NOMO-1 (cell line): ENCODE results near the gene NAMPT.

Source experiments
- DNase-seq, 2 experiments: peaks; one replicate each; lab custom pipeline; 2025; ENCODE audit not compliant: unreplicated experiment in 2 of 2; lab: John Stamatoyannopoulos, UW

The NAMPT gene

GRCh38 chr7:106277976-106278375 is 6.8 kb downstream of the NAMPT start:
- no peak for DNase-seq

- no peak for DNase-seq
These were observed 8.3 kb downstream of the NAMPT start for GRCh38 chr7:106276513-106276912.

- DNase-seq, result peak in 1 of 2 experiments; percentile 40
These were observed 11.6 kb downstream of the NAMPT start for GRCh38 chr7:106273009-106273668.

- DNase-seq, result no peak
These were observed 14.4 kb downstream of the NAMPT start for GRCh38 chr7:106270122-106270977.

- no peak for DNase-seq
These were observed 15.4 kb downstream of the NAMPT start for GRCh38 chr7:106269254-106269961.

GRCh38 chr7:106265133-106265532 is 19.6 kb downstream of the NAMPT start:
- DNase-seq, result no peak

- no peak for DNase-seq
These were observed 22.4 kb downstream of the NAMPT start for GRCh38 chr7:106262221-106262881.

- DNase-seq, result no peak
These were observed 24.6 kb downstream of the NAMPT start for GRCh38 chr7:106260136-106260561.

GRCh38 chr7:106258789-106259188 is 26.0 kb downstream of the NAMPT start:
- no peak for DNase-seq

- no peak for DNase-seq
These were observed 27.0 kb downstream of the NAMPT start for GRCh38 chr7:106257752-106258151.

GRCh38 chr7:106256144-106256543 is 28.6 kb downstream of the NAMPT start:
- DNase-seq, result no peak

- no peak for DNase-seq
These were observed 29.5 kb downstream of the NAMPT start for GRCh38 chr7:106255246-106255645.

- no peak for DNase-seq
These were observed 30.2 kb downstream of the NAMPT start for GRCh38 chr7:106254525-106255116.

- DNase-seq, result no peak
These were observed 32.2 kb downstream of the NAMPT start for GRCh38 chr7:106252568-106252967.

- no peak for DNase-seq
These were observed 35.3 kb downstream of the NAMPT start for GRCh38 chr7:106249488-106249887.

GRCh38 chr7:106248600-106248999 is 36.2 kb downstream of the NAMPT start:
- DNase-seq, result no peak

GRCh38 chr7:106247841-106248240 is 36.9 kb downstream of the NAMPT start:
- no peak for DNase-seq

- DNase-seq, result no peak
These were observed 37.7 kb downstream of the NAMPT start for GRCh38 chr7:106246902-106247711.

GRCh38 chr7:106243893-106244292 is 40.9 kb downstream of the NAMPT start:
- no peak for DNase-seq

- DNase-seq, result no peak
These were observed 45.4 kb downstream of the NAMPT start for GRCh38 chr7:106239406-106239805.
